DMS153 treated with DMSO at 0.1 percent for 48 hours (cell line): ENCODE data around the gene PARD6A.

ENCODE experiments used
- DNase-seq: peaks from one replicate; lab custom pipeline; 2025; ENCODE audit not compliant: unreplicated experiment; lab: John Stamatoyannopoulos, UW

The PARD6A gene

DNA sequence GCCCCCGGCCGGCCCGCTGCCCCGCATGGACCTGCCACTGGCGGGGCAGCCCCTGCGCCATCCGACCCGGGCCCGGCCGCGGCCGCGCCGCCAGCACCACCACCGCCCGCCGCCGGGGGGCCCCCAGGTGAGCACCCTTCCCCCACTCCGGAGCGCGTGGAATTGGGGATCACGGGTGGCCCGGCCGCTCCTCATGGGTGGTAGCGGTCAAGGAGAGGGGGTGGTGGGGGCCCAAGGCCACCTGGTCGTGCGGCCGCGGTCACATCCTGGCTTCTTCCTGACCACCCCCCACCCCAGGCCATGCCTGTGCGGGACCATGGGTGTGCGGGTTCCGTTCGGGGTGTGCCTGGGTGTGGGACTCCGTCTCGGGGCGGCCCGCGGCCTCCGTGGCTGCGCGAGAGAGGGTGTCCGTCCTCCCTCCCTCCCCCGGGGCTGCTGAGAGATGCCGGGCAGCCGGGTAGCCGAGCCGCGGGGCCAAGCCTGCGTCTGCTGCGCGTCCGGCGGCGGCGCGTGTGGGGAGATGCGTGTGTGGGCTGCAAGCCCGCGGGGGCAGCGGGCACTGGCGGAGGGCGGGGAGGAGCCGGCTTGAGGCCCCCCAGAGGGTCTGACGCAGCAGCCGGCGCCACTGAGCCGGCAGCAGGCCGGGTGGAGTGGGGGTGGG, 7.5 kb upstream of the PARD6A start:
- DNase-seq = no peak

DNA sequence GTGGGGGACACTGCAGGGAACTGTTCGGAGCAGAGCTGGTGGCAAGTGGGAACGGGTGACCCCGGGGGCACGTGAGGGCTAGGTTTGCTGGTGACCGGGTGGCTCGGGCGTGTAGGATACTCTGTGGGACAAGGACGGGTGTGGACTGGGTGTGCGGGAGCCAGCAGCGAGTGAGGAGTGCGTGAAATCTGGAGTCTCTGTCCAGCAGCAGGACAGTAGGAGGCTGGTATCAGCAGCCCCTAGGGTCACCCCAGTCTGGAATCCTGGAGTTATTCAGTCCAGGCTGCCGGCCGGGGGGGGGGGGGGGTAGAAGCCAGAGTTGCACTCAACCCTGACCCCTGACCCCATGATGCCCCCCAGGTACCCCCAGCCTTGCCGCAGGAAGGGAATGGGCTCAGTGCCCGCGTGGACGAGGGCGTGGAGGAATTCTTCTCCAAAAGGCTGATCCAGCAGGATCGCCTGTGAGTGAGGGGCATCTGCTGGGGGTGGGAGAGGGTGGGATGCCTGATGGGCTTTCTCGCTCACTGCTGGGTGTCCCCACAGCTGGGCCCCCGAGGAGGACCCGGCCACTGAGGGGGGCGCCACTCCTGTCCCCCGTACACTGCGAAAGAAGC, 6.9 kb upstream of the PARD6A start:
- no peak for DNase-seq

DNA sequence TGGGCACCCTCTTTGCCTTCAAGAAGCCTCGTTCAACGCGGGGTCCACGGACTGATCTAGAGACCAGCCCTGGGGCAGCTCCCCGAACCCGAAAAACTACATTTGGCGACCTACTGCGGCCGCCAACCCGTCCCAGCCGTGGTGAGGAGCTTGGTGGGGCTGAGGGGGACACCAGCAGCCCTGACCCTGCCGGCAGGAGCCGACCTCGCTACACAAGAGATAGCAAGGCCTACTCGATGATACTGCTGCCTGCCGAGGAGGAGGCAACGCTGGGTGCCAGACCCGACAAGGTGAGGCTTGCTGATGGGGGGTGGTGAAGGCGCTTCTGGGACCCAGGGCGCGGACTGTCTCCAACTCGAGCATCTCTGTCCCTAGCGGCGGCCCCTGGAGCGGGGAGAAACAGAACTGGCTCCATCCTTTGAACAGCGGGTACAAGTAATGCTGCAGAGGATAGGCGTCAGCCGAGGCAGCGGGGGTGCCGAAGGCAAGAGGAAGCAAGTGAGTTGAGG, 6.3 kb upstream of the PARD6A start:
- no peak for DNase-seq

DNA sequence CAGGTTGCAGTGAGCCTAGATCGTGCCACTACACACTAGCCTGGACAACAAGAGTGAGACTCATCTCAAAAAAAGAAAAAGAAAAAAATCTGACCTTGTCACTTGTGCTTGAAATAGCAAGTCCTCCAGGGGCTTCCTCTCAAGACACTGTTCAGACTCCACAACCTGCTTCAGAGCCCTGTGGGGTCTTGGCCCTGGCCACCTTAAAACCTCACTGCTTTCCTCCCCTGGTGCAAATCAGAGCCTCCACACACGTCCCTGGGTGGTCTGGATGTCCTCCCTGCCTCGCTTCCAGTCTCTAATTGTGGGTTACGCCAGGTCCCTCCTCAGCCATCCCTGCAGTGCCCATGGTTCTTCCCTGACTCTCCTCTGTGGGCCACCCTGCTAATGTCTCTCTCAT, 5.4 kb upstream of the PARD6A start:
- no peak for DNase-seq

DNA sequence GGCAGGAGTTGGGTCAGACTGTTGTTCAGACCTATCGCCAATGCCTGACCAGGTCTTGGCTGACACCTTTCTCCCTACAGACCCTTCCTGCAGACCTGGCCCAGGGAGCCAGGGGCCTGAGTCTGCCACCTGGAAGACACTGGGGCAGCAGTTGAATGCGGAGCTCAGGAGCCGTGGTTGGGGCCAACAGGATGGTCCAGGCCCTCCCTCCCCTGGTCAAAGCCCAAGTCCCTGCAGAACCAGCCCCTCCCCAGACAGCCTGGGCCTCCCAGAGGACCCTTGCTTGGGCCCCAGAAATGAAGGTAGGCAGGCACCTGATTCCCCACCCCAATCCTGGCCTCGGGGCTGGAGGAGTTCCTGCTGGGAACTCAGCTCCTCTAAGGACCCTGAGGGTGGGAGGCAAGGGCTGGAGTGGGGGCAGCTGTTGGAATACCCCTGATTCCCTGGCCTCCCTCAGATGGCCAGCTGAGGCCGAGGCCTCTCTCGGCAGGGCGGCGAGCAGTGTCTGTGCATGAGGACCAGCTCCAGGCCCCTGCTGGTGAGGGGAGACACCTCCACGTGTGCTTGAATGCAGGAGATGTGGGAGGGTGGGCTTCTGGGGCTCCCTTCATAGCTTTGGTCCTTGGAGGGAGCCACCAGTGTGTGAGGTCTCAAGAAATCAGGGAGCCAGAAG, 4.3 kb upstream of the PARD6A start:
- DNase-seq = no peak

DNA sequence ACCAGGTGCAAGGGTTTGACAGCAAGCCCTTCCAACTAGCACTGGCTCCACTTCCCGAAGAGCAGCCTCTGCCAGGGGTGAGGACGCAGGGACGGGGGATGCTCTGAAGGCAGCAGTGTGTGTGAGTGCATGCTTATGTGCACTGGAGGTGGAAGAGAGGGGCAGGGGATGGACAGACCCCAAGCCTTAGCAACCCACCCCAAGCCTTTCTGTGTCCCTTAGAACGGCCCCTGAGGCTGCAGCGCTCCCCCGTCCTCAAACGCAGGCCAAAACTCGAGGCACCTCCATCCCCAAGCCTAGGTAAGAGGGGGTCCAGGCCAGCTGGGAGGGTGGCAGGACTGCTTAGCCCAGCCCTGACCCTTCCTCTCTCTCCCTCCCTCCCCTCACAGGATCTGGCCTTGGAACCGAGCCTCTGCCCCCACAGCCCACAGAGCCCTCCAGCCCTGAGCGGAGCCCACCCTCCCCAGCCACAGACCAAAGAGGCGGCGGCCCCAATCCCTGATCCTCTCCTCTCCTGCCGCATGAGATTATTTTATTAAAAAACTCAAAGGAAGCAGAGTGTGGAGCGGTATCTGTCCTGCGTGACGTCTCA, 3.6 kb upstream of the PARD6A start:
- DNase-seq = no peak

DNA sequence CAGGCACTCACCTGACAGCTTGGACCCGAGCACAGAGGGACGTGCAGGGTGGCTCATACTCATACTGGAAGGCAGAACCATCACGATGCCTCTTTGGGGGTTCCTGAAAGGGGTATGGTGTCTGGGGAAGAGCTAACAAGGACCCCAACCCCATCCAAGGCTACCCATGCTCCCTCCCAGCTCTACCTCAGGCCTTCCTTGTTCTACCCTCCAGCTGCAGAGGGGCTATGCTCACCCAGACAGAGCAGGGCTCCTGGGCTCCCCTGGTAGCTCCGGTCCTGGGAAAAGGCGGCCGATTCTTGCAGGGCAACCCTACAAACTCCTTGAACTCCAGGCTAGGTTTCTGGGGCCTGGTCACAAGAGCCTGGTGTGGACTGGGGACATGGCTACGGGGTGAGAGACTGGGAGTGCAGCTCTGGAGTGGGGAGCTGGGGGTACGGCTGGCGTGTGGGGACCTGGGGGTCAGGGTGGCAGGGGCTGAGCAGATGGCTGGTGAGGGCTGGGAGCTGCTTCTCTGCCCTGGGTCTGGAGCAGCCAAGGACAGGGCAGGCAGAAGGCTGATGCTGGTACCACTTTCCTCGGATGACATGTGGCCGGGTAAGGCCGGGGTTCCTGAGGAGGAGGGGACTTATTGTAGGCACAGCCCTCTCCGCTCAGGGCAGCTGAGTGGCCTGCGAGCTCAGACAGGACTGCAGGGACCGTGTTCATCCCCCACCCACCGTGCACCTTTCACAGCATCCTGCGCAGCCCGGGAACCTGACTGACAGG, 2.8 kb upstream of the PARD6A start:
- DNase-seq = no peak

DNA sequence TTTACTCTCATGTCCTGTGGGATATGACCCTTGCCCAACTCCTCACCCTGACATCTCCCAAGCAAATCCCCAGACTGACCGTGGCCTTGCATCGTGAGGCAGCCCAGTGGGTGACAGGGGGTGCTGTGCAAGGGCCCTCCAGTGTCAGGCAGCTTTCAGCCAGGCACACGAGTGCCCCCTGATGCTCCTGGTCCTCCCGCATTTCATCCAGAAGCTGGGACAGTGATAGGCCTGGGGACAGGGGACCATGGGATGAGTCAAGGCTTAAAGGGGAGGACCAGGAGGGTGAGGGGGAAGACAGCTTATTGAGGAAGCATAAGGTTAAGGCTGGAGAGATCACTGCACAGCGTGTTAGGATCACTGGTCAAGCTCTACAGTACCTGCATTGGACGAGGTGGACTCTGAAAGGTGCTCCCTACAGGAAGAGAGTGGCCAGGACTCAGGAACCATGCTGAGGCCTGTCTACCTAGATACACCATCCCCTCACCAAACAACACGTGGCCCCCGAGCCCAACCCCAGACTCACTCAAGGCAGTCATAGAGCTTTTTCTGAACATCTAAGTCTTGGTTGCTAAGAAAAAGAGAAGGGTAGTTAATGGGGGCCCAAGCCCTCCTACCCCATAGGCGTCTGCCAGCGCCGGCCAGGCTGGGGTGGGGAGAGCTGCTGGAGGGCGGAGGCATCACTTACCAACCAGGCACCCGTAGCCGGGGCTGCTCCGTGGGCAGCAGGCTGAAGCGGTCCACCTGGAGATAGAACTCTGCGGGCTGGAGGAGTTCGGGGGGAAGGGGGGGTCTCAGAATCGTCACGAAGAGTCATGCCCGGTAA, 1.7 kb upstream of the PARD6A start:
- no peak for DNase-seq

DNA sequence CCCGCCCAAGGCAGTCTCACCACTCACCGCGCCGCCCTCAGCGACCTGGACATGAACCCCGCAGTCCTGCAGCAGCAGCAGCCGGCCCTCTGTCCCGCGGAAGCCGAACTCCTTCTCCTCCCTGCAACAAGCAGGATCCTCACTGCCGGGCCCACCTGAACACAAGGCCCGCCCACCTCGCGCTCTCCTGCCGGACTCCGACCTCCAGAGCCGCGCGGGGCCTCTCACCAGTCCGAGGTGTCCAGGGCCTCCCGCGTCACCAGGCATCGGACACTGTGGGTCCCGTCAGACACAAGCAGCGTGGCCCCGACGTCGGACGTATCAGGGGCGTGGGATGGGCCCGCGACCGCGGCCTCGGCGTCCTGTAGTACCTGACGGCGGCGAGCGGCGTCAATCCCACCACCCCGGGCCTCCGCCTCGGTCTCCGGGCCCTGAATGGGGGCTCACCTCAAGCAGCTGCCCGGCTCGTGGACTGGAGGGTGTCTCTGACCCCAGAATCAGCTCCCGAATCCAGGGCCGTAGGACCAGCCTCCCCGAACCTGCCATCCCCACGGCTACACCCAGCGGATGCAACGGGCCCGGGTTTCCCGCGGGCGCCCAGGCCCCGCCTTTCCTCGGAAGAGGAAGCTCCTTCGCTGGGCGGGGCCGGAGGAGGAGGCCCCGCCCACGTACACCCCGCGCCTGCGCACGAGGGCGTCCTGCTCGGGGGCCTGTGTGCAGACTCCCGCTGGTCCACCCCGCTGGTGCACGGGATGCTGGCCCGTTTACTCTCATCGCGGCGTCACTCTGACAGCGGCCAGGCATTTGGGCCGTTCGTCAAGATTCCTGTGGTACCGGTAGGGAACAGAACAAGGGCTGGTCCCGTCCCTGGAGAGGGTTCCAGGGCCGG, 841 bp upstream of the PARD6A start, which contains the start of gene ACD:
TSS of gene ACD (minus strand) at position 586 of the 889 bp plus-strand sequence. CDS start at position 546, 40 bp downstream.
- DNase-seq = peak; percentile 81

DNA sequence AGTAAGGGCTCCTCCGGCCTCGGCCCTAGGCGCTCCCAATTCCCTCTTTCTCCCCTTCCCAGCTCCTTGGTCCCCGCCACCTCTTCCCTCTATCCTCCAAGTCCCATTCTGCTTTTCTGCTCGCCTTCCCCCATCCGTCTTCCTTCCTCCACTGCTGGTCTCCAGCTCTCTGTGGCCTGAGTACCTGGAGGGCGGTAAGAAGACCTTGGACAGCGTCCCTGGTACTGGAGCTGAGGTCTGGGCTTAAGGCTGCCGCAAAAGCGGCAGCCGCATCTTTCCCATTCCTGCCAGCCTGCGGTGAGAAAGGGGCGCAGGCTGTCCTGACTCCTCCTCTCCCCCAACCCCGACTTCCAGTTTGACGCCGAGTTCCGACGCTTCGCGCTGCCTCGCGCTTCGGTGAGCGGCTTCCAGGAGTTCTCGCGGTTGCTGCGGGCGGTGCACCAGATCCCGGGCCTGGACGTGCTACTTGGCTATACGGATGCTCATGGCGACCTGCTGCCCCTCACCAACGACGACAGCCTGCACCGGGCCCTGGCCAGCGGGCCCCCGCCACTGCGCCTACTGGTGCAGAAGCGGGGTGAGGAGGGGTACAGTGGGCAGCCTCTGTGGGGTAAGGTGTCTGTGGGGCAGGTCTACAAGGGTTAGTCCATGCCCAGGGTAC, 471 bp downstream of the PARD6A start:
- DNase-seq = no peak

DNA sequence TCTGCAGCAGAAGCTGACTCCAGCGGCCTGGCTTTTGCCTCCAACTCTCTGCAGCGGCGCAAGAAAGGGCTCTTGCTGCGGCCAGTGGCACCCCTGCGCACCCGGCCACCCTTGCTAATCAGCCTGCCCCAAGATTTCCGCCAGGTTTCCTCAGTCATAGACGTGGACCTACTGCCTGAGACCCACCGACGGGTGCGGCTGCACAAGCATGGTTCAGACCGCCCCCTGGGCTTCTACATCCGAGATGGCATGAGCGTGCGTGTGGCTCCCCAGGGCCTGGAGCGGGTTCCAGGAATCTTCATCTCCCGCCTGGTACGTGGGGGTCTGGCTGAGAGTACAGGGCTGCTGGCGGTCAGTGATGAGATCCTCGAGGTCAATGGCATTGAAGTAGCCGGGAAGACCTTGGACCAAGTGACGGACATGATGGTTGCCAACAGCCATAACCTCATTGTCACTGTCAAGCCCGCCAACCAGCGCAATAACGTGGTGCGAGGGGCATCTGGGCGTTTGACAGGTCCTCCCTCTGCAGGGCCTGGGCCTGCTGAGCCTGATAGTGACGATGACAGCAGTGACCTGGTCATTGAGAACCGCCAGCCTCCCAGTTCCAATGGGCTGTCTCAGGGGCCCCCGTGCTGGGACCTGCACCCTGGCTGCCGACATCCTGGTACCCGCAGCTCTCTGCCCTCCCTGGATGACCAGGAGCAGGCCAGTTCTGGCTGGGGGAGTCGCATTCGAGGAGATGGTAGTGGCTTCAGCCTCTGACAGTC, 1.3 kb downstream of the PARD6A start:
- DNase-seq = no peak

DNA sequence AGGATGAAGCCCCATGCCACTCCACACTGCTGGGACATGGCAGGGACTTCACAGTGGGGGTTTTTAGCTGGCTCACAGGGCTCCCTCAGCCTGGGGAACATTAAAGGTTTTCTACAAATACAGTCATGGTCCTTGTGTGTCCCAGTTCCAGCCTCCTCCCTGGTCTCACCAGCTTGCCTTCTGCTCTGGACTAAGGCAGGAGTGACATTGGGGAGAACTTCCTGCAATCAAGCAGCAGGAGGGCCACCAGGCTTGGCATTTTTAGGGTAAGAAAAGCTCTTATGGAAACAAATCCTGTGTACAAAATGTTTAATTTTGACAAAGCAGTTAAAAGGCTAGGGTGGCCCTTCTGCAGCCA, 1.9 kb downstream of the PARD6A start:
- DNase-seq = no peak

DNA sequence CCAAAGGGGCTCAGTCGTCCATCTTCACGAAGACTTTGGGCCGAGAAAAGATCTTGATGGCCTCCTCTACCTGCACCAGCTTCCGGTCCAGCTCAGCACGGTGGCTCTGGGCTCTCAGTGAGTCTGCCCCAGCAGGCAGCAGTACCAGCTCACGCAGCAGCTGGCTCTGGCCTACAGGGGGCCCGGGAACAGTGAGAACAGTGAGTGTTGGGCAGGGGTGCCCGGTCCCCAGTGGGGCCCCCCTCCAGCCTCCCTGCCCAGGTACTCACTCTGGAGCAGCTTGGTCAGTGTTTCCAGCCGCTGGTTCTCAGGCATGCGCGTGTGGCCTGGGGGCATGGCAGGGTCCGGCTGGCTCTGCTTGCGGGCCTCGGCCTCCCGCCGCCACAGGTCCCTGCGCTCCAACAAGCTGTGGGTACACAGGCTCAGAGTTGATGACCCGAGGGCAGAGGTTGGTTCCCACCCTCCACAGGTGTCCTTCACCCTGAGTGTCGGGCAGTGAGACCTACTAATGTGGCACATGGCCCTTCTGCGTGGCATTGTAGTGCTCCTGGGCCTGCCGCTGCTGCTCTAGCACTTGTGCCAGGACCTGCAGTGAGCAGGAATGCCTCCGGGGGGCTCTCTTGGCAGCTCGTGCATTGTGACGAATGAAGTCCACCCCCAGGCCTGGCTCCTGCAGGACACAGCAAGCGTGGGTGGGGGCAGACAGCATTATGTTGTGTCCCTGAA, 2.6 kb downstream of the PARD6A start:
- no peak for DNase-seq

DNA sequence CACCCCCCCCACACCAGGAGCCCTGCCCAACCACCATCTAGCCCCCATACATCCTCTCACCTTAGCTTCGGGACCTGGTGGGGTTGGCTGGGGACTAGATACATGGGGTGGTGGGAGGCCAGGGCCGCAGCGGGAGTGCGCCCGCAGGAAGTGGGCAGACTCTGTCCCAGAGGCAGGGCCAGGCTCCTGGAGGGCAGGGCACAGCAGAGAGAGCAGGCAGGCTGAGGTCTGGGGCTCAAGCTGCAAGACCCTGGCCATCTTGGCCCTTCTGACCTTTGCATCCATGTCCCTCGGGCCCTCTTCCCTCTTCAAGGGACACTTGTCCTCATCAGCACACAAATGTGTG, 3.1 kb downstream of the PARD6A start:
- DNase-seq = no peak

DNA sequence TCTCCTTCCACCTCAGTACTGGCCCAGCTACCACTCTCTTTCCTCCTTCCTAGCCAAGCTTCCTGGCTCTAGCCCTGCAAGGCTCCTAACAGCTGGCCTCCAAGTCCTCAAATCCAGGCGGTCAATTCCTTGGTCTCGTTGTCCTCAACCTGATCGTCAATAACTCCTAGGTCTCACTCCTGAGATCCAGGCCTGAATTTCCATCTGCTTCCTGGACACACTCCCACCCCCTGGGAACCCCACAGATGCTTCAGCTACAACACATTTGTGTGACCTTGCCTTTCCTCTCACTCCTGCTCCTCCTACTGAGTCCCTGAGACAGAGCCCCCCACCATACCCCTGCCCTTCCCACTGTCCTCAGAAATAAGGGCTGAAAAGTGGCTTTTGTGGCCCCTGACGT, 3.5 kb downstream of the PARD6A start:
- no peak for DNase-seq

DNA sequence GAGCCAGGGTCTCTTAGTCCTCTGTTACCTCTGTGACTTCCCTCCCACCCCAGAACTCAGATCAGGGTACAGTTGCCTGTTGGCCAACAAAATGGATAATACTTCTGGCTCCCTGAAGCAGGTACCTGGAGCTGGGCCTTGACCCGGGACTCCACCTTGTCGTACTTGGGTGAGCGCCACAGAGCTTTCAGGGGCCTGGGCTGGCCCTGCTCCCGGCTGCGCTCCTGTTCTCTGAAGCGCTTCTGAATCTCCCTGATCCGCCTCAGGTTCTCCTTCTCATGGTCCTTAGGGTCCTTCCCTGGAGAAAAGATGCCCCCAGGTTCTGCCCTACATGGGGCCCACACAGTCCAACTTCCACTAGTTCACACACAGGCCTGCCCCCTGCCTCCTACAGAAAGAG, 4.1 kb downstream of the PARD6A start:
- no peak for DNase-seq

DNA sequence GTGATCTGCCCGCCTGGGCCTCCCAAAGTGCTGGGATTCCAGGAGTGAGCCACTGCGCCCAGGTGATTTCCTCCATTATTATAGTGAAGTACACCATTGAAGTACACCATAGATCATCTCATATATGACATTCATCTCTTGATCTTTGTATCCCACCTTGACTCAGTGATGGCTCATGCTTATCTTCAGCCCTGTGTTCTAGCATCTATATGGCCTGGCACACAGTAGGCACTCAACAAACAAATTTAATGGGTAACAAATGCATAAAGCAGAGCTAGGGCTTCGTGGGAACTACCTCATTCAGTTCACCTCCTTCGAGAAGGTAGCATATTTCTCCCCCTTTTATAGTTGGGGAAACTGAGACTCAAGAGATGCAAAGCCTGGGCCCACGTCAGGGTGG, 4.8 kb downstream of the PARD6A start:
- no peak for DNase-seq
